IMR-90 (cell line): Measurements from ENCODE around the gene UGT3A1.

Experiments
- NFE2L2 ChIP-seq: fragments of 150-350 bp; IDR thresholded peaks from 2 replicates; pipeline ENCODE4 v1.6.1; 2016; ENCODE audit warnings: low read depth, mild to moderate bottlenecking, low read length
- POLR2A ChIP-seq: IDR thresholded peaks from 2 replicates; pipeline ENCODE4 v1.6.1; 2012; ENCODE audit warnings: mild to moderate bottlenecking, low read depth, low read length
- TF ChIP-seq, protein P1 (sequence below): conservative IDR thresholded peaks from 2 replicates; pipeline ENCODE4 v1.5.1; 2012; ENCODE audit warnings: mild to moderate bottlenecking, low read depth, low read length, improper control_type of control experiment

DNA sequence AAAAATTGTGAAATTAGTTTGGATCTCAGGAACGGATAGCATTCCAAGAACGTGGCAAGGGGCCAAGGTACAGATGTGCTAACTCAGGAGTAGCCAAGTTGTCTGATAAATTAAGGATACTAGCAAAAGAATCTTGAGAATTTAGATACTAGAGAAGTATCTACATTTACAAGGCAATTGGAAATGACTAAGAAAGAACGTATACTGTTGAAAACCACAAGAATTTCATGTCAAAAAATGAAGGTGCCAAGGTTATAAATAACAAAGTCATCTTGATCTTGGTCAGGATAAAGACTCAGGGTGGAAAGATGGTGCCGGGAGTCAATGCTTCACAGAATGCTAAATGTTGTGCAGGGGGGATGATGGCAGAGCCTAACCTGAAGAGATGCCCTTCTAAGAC, 72.0 kb downstream of the UGT3A1 start:
- TF ChIP-seq, protein P1, sequence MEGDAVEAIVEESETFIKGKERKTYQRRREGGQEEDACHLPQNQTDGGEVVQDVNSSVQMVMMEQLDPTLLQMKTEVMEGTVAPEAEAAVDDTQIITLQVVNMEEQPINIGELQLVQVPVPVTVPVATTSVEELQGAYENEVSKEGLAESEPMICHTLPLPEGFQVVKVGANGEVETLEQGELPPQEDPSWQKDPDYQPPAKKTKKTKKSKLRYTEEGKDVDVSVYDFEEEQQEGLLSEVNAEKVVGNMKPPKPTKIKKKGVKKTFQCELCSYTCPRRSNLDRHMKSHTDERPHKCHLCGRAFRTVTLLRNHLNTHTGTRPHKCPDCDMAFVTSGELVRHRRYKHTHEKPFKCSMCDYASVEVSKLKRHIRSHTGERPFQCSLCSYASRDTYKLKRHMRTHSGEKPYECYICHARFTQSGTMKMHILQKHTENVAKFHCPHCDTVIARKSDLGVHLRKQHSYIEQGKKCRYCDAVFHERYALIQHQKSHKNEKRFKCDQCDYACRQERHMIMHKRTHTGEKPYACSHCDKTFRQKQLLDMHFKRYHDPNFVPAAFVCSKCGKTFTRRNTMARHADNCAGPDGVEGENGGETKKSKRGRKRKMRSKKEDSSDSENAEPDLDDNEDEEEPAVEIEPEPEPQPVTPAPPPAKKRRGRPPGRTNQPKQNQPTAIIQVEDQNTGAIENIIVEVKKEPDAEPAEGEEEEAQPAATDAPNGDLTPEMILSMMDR = no peak
- no peak for TF ChIP-seq POLR2A
- no peak for TF ChIP-seq NFE2L2
